Measurements from ENCODE around the gene STAT5B.
"Not testable (repeated sequence)": the region's sequence is repeated elsewhere in the genome, so short reads cannot be mapped to it uniquely, and the experiment has no call there.

The STAT5B gene

DNA sequence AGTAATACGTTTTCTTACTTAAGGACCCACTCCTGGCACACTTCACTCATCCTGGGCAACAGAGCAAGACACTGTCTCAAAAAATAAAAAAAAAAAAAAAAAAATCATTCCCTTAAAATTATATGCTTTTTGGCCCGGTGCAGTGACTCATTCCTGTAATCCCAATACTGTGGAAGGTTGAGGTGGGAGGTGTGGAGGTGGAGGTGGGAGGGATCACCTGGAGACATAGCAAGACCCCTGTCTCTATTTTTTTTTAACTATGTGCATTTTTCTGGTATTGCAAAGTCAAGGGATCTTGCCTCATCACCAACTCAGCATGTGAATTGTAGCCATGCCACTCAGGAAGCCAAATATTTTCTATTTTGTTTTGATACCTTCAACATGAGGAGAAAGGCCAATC is 9.7 kb downstream of the STAT5B start:
- DNase-seq, result no peak

DNA sequence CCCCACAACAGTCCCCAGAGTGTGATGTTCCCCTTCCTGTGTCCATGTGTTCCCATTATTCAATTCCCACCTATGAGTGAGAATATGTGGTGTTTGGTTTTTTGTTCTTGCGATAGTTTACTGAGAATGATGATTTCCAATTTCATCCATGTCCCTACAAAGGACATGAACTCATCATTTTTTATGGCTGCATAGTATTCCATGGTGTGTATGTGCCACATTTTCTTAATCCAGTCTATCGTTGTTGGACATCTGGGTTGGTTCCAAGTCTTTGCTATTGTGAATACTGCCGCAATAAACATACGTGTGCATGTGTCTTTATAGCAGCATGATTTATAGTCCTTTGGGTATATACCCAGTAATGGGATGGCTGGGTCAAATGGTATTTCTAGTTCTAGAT is 11.8 kb downstream of the STAT5B start:
- DNase-seq, result not testable (repeated sequence)

DNA sequence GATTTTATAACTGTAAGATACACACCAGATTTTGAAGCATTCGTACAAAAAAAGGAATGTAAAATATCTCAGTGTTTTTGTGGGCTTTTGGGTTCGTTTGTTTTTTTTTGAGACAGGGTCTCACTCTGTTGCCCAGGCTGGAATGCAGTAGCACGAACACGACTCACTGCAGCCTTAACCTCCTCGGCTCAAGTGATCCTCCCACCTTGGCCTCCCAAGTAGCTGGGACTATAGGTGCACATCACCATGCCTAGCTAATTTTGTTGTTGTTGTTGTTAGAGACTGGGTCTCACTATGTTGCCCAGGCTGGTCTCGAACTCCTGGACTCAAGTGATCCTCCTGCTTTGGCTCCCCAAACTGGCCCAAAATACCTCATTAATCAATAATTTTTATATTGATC is 15.9 kb downstream of the STAT5B start:
- no peak for DNase-seq

DNA sequence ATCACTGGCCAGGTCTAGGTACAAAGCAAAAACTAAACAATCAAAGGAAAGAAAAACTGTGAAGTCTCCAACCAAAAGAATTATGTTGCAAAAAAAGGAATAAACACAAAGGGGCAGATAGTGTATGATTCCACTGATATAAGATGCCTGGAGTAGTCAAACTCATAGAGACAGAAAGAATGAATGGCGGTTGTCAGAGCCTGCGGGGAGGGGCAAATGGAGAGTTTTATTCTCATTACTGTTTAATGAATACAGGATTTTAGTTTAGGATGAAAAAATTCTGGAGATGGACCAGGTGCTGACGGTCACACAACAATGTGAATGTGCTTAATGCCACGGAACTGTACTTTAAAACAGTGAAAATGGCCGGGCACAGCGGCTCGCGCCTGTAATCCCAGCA is 20.7 kb downstream of the STAT5B start:
- no peak for DNase-seq

DNA sequence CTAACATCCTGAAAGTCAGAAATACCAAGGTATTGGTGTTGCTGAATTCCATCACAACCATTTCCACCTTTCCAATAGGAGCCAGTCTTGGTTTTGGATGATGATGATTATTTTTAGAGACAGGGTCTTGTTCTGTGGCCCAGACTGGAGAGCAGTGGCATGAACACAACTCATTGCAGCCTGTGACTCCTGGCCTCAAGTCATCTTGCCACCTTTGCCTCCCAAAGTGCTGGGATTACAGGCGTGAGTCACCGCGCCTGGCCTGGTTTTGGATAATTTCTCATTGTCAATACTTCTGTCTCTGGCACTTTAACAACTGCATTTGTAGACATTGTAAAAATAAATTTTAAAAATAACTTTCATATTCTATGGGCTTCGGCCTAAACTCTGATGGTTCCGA is 22.6 kb downstream of the STAT5B start:
- DNase-seq, result no peak

DNA sequence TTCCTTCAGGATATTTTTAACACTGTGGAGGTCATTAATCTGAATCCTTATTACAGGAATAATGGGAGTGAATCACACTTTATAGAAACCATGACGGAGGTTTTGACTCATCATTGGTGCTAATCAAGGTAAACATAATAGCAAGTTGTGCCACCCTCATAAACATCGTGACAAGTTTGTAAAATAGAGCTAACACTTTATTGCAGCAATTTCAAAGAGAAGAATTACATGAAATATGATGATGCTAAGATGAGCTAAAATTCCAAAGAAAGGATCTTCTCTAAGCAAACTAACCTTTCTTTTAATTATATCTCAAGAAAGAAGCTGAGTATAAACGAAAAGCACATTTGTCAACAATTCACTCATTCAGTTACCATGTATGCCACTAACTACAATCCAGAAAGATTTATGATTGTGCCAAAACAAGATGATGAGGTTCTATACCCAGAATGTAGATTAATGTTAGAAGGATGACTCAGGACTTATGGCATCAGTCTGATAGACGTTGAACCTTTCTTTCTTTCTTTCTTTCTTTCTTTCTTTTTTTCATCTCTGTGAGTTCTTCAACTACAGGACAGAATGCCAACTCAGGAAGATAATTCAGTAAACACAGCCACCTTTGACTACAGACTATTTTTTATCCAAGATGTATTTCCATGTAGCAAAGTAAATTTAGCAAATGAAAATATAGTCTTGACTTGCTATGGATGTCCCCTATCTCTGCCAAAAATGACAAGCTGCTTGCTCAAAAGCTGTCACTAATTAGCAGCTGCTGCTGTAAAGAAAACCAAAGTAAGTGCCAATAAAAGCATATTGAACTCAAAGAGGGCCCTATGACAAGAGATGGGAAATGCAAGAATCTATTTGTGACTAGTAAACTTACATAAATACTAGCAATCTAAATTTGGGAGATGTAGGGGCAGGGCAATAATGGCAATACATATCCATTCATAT is 23.3 kb downstream of the STAT5B start:
- no peak for DNase-seq

DNA sequence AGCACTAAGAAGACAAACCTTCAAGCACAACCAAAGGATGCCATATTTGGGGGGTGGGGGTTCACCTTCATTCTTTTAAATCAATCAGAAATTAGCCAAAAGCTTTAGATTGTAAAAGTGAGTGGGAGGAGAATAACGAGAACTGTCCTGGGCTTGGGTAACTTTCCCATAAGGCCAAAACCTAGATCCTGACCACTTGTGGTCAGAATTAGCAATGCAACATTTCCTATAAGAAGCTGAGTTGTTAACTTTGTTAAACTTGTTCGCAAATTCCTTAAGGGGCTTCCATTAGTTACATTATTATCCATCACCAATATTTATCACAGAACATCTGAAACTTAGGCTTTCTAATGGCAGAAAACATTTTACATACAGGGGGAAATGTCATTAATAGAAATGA is 25.1 kb downstream of the STAT5B start:
- DNase-seq, result no peak

DNA sequence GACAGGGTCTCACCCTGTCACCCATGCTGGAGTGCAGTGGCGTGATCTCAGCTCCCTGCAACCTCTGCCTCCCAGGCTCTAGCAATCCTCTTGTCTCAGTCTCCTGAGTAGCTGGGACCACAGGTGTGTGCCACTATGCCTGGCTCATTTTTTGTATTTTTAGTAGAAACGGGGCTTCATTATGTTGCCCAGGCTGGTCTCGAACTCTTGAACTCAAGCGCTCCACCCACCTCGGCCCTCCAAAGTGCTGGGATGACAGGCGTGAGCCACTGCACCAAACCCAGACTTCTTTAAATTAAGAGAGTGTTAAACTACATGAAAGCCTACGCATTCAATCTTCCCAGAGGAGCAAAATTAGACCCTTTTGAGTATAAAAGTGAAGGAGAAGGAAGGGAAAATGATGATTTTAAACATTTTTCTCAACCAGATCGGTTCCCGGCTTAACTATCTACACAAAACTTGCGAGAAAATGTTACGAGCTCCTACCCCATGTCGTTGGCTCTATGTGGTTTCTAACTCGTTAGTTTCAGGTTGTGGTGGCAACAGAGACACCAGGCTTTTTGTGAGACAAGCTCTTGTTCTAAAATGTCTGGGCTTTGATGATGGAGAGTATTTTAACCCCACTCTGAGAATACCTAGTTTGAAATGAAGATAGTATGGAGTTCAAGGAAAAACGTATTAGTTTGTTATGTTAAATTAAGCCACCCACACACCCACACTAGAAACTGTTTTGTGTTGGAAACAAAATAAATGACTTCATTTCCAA is 26.3 kb downstream of the STAT5B start:
- DNase-seq, result no peak

DNA sequence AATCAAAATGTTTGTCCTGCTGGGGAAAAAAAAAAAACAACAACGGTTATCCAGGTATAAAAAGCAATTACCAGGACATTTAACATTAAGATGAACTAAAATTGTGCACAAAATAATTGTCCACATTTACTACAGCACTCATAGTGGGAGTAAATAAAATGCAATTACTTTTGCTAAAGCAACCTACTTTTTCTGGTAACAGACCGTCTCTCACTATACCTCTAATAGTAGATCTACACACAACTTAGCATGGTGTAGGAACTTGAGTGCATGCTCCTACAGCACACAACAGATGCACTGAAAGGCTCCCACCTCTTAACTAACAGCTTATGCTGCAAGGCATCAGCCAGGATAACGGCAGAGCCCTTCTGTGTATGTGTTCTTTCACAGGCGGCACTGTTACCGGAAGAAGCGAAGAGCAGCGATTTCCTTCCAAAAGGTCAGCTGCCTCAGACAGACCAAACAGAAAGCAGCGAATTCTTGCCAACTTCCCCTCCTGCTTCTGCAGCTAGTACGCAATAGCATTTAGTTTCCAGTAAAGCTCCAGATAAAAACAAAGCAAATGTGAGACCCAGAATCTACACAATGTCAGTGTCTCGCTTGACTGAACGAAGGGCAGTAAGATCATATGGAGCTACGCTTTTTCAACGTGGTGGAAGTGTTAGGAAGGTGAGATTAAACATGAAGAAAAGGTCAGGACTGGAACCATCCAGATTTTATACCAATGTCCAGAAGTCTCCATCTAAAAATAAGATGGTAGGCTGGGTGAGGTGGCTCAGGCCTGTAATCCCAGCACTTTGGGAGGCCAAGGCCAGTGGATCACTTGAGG is 27.6 kb downstream of the STAT5B start:
- no peak for DNase-seq

DNA sequence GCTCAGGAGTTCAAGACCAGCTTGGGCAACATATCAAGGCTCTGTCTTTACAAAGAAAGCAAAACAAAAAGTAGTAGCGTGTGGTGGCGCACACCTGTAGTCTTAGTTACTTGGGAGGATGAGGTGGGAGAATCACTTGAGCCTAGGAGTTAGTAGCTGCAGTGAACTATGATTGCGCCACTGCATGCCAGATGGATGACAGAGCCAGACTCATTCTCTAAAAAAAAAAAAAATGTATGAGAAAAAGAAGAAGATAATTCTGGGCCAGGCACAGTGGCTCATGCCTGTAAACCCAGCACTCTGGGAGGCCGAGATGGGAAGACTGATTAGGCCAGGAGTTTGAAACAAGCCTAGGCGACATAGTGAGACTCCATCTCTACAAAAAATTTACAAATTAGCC is 28.5 kb downstream of the STAT5B start:
- no peak for DNase-seq

DNA sequence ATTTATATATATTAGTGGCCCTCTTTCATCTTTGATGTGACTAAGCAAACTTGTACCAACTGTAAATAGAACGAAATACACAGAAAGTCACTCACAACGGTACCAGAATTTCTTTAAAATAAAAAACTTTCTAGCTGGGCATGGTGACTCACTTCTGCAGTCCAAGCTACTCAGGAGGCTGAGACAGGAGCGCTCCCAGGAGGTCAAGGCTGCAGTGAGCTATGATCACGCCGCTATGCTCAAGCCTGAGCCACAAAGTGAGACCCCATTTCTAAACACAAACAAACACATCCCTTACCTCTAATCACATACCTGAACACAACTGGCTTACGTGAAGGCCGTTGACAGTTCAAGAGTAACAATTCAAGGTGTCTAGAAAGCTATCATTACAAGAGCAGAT is 29.7 kb downstream of the STAT5B start:
- DNase-seq, result no peak

DNA sequence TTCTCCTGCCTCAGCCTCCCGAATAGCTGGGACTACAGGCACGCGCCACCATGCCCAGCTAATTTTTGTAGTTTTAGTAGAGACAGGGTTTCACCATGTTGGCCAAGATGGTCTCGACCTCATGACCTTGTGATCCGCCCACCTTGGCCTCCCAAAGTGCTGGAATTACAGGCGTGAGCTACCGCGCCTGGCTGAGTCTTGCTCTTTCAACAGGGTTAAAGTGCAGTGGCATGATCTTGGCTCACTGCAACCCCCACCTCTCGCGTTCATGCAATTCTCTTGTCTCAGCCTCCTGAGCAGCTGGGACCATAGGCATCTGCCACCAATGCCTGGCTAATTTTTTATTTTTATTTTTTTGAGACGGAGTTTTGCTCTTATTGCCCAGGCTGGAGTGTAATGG is 31.0 kb downstream of the STAT5B start:
- not testable (repeated sequence) for DNase-seq

DNA sequence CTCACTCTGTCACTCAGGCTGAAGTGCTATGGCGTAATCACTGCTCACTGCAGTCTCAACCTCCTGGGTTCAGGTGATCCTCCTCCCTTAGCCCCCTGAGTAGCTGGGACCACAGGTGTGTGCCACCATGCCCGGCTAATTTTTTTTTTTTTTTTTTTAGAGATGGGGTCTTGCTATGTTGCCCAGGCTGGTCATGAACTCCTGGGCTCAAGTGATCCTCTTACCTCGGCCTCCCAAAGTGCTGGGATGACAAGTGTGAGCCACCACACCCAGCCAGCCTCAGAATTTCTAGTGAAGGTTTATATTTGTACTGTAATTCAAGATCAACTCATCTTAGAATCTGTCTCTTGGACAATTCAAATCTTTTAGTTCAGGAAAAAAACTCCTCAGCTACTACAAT is 32.1 kb downstream of the STAT5B start:
- DNase-seq, result not testable (repeated sequence)

DNA sequence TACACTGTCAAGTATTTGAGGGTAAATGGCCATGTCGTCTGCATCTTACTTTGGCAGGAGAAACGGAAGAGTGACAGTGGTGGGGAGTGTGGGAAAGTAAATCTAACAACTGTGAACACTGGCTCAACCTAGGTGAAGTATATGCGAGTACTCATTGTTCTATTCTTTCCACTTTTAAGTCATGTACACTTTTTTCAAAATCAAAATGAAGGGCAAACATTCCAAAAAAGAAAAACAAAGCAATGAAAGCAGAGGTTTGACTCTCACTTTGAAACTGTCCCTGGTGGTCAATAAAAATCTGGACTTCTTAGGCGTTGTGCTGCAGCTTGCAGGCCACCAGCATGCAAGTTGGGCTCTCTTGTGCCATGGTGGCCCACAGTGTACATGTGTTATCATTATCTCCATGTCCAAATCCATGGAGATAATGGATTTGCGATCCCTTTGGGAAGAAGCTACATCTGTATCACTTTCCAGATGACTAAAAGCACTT is 32.7 kb downstream of the STAT5B start:
- DNase-seq, result no peak

DNA sequence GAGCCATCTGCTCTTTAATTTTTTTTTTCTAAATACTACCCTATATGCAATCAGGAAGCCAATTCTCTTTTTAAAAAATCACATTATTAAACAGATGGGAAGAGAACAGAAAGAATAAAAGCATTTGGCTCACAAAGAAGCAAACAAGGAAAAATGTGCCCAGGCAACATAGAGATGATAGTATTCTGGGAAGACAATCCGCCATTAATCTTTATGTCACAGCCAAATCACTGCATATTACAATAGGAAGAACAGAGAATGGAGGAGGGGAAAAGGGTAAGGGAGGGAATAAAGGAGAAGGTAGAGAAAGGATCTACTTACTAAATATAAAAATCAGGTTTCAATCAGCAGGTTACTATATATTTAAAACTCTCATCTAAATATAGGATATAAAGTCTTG is 34.3 kb downstream of the STAT5B start:
- no peak for DNase-seq

DNA sequence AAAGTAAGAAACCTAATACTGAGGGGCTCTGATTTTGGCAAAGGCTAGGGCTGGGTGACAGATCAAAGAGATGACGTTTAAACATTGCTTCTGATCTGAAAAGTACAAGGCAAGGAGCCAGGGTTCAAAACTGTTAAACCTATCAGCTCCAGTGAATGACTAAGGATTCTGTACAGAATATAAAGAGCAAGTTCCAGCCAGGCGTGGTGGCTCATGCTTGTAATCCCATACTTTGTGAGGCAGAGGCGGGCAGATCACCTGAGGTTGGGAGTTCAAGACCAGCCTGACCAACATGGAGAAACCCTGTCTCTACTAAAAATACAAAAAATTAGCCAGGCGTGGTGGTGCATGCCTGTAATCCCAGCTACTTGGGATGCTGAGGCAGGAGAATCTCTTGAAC is 35.3 kb downstream of the STAT5B start:
- DNase-seq, result not testable (repeated sequence)

DNA sequence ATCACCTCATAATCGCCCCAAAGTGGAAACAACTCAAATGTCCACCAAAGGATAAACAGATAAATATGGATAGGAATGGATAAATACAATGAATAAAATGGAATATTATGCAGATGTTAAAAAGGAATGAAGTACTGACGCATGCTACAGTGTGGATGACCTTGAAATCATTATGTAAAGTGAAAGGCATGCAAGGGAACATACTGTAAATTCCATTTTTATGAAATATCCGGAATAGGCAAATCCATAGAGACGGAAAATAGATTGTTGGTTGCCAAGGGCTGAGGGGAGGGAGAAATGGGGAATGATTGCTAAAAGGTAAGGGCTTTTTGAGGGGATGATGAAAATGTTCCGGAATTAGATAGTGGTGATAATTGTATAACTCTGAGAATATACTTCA is 36.0 kb downstream of the STAT5B start:
- no peak for DNase-seq

DNA sequence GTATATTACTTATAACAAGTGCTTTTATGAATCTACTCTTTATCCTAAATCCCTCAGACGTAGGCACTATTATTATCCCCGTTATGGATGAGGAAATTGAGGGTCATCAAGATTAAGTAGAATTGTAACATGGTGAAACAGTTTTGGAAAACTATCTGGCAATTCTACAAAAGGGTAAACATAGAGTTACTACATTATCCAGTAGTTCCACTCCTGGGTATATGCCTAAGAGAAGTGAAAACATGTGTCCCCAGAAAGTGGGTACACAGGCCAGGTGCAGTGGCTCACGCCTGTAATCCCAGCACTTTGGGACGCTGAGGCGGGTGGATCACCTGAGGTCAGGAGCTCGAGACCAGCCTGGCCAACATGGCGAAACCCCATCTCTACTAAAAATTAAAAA is 36.6 kb downstream of the STAT5B start:
- not testable (repeated sequence) for DNase-seq

DNA sequence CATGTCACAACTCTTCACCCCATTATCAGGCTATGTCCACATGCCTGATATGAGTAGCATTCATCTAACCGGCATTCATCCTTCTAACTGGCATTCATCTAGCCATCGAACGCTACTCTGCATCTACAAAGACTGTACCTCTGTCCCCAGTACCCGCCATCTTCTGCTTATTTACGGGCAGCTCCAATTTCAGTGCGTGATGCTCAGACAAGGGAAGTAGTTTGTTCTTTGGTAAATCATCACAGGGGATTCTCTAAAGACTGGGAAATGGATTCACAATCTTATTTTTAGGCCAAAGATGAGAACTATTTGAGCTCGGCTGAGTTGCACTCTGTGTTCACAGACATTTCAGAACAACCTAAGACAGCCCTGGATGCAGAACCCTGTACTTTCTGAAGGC is 39.4 kb downstream of the STAT5B start:
- no peak for DNase-seq

DNA sequence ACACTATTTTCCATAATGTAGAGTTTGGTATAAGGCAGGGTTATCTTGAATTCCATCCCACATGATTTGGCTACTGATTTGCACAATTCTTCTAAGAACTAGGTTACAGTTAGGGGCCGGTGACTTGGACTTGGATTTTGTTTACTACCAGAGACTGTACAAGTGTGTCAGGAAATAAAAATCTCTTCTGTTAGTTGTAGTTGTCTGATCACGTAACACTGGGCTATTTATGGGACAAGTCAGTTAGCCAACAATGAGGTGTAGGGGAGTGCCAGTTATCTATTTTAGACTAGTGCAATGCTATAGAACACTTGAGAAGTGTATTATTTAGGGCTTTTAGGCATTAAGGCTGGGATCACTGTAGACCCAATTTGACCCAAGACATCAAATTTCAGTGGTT is 42.2 kb downstream of the STAT5B start:
- no peak for DNase-seq

DNA sequence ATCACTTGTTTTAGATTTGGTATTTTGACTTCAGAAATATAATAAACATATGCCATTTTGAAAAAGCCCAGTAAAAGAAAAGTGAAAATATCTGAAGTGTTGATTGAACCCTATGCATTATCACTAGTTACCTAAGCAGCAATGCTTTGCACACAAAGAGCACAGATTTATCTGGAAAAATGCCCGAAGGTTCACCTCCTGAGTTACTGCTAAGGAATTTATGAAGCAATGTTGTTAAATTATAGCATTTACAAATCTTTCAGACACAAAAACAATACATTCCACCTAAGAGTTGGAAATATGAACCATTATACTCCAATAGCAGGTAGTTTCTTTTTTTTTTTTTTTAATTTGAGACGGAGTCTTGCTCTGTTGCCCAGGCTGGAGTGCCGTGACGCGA is 43.0 kb downstream of the STAT5B start:
- DNase-seq, result no peak

DNA sequence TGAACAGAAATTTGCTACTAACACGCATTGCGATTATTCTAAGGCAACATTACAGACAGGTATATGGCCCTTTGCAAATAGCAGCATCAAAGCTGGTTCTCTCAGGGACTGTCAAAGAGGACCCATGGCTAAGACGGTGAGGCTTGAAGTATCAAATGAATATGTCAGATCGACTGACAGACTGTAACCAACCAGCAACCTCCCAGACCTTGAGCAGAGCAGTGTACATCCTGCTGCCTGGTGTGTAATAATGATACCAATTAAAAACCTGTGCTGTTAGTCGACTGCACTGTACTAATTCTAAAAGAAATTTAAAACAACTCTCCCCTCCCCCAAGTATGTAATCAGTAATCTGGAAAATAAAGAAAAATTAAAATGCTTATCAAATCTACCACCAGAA is 46.0 kb downstream of the STAT5B start:
- DNase-seq, result no peak

Data from GOT3 (cell line).